KBM-7 (cell line): ENCODE results near the gene HOXD4.

Source experiments
- DNase-seq: peaks from one replicate; pipeline ENCODE4 v3.0.0-alpha.2; 2015
- in situ Hi-C: fragments of 300-500 bp; cut with MboI; formaldehyde crosslinking; loops from 2 replicates; pipeline ENCODE4 v1.14.3; 2020; ENCODE audit warnings: low sequenced_read_pairs, low pct_unique_long_range_greater_than_20kb, mixed read lengths

HOXD4 gene

DNA sequence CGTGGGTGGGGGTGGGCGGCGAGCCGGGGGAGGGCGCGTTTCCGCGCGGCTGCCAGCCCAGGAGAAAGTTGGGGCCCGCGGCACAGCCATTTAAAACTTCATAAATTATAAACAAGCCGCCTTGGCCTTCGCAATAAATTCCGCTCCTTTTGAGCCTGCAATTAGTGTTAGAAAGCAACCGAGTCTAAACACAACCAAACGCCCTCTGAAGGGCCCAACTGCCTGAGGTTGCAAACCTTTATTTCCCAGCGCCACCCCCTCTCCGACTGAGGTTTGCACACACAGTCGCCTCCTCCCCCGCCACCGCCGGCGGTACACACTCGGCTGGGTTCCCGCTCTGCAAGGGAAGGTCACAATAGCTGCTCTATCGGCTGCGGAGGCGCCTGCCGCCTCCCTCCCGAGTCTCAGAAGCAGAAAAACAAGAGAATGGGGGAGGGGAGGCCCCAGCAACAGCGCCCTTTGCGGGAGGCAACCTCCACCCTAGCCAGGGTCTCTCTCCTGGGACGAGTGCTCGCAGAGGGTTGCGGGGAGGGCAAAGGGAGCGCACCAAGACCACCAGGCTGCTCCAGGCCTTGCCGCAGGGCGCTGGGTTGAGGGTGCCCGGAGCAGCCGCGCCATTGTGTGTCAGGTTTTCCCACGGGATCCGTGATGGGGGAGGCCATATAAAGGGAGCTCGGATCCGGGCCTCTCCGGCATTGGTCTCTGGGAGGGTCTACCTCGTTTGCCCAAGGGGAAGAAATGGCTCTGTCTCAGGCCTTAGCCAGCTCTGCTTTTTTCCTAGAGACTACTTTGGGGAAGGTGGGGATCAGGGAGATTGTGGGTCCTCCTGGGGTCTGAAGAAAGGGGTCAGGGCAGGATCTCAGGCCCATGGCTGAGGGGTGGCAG, 23.7 kb downstream of the HOXD4 start:
- peak; percentile 17 for DNase-seq

GRCh38 chr2:176175709-176176607, 24.6 kb downstream of the HOXD4 start:
- in situ Hi-C loops: no loop called here
- DNase-seq: no peak

More for the DNA sequence above, 23.7 kb downstream of the HOXD4 start:
- in situ Hi-C loops: no loop called here

DNA sequence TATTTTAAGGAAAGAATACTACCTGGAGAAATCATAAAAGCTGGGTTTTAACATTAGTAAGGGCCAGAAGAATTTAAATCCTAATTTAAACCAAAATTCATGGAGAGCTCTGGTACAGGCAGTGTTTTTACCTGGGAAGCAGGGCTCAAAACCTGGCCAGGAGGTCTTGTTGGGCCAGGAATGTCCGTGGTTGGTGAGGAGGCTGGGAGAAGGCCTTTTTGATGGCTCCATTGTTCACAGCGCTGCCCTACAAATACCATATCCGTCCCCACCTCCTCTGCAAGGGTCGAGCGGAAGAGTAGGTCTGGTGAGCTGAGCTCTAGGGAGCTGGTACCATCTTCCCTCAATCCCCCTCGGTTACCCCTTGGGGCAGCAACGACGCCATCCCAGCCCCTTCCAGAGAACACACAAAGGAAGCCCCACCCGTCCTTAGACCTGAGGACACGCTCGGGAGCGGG, 26.3 kb downstream of the HOXD4 start:
- no peak for DNase-seq
- in situ Hi-C loops: no loop called here

DNA sequence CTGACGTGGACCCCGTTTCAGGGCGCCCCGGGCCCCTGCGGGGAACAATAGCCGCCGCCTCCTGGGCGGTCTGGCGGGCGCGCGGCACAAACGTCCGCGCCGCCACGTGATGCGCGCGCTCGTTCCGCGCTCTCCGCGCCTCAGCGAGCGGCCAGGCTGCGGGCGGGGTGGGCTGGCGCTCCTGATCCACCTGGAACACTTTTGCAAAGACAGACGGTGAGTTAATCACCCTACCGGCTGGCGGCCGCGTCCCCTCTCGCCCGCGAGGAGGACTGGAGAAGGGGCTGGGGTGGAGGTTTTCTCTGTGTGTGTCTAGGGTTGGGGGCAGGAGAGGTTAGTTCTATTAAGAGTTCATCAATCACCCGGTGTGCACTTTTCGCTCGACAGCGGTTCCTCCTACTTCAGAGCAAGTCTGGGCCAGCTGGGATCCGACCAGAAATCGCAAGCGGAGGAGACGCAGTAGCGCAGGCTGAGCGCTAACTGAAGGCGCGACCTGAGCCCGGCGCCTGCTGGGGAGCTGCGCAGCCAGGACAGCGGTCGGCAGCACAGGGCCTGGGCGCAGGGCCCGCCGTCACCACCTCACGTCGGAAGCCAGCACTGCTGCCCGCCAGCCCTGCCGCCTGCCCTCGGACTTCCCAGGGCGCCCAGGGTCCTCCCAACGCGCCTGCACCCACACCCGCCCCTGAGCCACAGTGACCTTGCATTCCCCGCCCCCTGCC, 26.8 kb downstream of the HOXD4 start:
- peak; percentile 60 for DNase-seq
- in situ Hi-C loops: no loop called here

- in situ Hi-C loops: no loop called here
- peak; percentile 48 for DNase-seq
Measured at GRCh38 chr2:176178757-176179295, 27.5 kb downstream of the HOXD4 start.

DNA sequence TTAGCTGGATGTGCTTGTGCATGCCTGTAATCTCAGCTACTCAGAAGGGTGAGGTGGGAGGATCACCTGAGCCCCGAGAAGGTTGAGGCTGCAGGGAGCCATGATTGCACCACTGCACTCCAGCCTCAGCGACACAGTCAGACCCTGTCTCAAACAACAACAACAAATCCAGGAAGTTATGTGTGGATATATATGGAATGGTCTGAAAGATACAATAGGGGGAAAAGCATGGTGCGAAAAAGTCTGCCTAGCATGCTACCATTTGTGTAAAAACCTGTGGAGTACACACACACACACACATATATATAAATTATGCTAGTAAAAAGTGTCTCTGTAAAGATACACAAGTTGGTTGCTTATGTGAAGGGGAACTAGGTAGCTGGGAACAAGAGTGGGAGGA, 30.2 kb downstream of the HOXD4 start:
- in situ Hi-C loops: no loop called here

DNA sequence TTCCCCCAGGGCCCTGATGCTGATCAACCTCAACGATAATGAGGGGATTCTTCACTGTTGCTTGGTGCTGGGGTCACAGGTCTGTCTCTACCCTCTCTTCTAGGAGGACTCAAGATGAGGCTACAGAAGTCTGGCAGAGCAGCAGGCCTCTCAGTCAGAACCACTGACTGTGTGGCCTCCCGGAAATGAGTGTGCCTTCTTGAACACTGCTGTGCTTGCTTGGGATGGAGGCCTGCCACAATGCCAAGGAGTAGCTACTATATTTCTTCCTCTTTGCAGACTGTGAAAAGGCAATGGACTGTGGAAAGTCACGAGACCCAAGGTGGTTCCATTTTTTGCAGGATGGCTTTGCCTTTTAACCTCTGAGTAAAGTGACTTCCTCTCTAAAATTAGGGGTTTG, 31.3 kb downstream of the HOXD4 start:
- in situ Hi-C loops: no loop called here
- no peak for DNase-seq

More for the DNA sequence above, 30.2 kb downstream of the HOXD4 start:
- DNase-seq: no peak

- DNase-seq: no peak
- in situ Hi-C loops: no loop called here
Measured at GRCh38 chr2:176184749-176185148, 33.4 kb downstream of the HOXD4 start.

DNA sequence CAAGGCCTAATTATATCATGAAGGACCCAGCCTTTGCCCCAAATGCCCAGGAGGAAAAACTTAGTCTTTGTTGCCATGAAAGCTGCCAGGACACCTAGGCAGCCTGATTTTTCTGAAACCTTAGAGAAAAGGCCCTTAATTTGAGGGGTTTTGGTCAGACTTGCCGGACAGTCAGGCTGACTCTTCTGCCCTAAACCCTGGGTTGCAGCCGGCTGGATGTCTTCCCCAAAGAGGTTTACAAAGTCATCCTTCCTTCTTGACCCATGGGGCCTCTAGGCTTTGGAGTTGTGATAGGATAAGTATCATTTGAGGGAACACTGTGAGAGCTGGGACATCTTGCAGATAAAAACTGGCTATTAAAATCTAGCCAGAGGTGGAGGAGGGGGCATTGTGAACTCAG, 34.7 kb downstream of the HOXD4 start:
- no peak for DNase-seq
- in situ Hi-C loops: no loop called here

DNA sequence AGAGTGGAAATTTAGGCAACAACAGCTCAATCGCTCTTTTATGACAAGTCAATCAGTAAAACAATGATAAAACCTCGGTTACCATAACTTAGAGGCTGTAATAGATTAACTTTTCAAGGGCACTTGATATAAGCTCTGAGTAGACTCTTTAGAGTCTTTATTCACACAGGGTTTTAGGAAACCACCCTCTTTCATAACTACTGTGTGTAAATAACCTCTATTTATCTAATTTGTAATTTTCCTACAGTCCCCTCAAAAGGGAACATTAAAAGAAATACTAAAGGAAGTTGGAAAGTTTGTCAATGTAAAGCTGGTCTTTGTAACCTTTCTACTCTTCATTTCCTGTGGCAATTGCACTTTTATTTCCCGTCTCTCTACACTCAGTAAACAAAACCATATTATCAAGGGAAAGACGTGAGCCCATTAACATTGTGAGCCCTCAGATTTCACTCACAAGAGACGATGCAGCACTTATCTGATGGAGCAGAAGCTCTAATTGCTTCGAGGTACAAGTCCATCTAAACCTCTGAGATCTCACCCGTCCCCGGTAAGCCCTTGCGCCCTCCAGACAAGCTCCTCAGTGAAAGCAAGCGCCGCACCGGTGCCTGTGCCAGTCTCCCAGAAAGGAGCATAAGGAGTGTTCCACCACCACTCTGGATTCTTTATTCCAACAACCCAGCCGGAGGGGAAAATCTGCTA, 36.0 kb downstream of the HOXD4 start:
- in situ Hi-C loops: no loop called here
- no peak for DNase-seq

GRCh38 chr2:176187899-176188773, 36.8 kb downstream of the HOXD4 start, which contains the start of gene HOXD1:
Gene HOXD1 (plus strand): TSS chr2:176188668. CDS start chr2:176188802, 134 bp downstream.
- no peak for DNase-seq
- in situ Hi-C loops: no loop called here

- in situ Hi-C loops: no loop called here
- no peak for DNase-seq
Measured at GRCh38 chr2:176188774-176189680, 37.7 kb downstream of the HOXD4 start.

DNA sequence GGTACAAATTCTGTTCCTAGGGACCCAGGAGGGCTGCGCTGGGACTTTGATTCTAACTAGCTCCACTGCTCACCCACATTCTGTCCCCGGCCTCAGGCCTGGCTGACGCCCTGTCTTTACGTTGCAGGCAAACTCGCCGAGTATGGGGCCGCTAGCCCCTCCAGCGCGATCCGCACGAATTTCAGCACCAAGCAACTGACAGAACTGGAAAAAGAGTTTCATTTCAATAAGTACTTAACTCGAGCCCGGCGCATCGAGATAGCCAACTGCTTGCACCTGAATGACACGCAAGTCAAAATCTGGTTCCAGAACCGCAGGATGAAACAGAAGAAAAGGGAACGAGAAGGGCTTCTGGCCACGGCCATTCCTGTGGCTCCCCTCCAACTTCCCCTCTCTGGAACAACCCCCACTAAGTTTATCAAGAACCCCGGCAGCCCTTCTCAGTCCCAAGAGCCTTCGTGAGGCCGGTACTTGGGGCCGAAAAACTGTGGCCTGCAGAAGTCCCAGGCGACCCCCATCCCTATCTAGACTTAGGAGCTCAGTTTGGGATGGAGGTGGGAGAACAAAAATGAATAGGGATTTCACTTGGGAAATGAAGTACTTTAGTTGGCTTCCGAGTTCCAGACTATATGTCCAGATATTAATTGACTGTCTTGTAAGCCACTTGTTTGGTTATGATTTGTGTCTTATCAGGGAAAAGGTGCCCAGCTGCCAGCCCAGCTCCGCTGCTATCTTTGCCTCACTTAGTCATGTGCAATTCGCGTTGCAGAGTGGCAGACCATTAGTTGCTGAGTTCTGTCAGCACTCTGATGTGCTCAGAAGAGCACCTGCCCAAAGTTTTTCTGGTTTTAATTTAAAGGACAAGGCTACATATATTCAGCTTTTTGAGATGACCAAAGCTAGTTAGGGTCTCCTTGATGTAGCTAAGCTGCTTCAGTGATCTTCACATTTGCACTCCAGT, 38.6 kb downstream of the HOXD4 start:
- in situ Hi-C loops: no loop called here
- DNase-seq: no peak

- in situ Hi-C loops: no loop called here
- no peak for DNase-seq
Measured at GRCh38 chr2:176192351-176192750, 41.0 kb downstream of the HOXD4 start.

DNA sequence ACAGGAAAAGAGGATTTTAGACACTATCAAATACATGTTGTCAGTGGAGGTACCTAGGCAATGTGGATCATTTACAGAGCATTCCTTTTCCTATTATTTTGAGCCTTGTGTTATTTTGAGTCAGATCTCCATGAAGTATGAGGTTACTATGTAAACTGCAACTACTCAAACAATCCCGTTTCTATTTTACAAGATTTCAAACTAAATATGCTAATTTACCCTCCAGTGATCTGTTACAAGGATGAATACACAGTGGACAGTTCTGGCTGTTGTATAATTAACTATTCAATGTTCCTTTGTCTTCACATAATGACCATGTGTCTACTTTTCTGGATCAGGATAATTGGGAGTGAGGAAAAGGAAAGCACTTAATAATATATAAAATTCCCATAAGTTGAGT, 41.7 kb downstream of the HOXD4 start:
- DNase-seq: no peak
- in situ Hi-C loops: no loop called here

- no peak for DNase-seq
- in situ Hi-C loops: no loop called here
Measured at GRCh38 chr2:176199902-176200301, 48.6 kb downstream of the HOXD4 start.
